NCI-H187 (cell line): ENCODE results near the gene PAFAH2.

ENCODE experiments used
- DNase-seq, 2 experiments: peaks; one replicate each; lab custom pipeline; 2025; lab: John Stamatoyannopoulos, UW

The PAFAH2 gene

DNA sequence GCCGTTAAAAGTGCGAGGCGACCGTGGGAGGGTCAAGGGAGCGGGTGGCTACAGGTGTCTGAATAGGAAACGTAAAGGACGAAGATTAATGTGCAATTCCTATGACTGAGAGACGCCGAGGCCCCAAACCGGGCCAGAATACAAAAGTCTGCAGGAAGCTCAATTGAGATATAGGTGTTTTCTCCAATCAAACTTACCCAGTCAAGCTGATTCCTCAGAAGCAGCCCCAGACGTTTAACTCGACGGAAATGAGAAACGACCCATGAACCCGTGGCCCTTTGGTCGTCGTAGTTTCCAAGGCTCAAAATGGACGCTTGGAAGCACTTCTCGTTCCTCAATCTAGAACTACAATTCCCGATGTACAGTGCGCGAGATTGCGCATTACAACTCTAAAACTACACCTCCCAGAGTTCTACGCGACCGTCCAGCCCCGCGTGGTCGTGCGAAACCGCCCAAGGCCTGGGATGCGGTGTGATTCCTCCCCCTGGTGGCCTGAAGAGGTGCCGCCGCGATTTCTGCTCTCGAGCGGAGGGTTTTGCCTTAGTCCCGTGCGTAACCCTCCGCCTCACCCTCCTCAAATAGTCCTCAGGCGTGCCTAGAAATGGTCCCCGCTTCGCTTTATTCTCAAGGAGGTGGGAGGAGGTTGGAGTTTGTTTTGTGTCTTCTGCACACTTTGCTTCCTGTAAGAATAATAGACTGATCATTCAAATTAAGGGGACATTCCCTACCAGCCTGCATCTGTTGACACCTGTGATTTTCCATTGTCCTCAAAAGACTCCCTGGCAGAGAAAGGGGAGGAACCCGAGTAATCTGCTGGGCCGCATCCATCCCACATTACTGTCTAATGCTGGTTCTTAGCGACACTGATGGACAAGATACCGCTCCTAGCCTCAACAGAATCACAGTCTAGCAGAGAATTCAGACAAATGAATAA is at the start of gene PAFAH2:
TSS of gene PAFAH2 (minus strand) at position 236 of the 934 bp plus-strand sequence. CDS start 7,247 bp downstream, outside the sequence.
- DNase-seq, result peak; percentile 90 to 96

DNA sequence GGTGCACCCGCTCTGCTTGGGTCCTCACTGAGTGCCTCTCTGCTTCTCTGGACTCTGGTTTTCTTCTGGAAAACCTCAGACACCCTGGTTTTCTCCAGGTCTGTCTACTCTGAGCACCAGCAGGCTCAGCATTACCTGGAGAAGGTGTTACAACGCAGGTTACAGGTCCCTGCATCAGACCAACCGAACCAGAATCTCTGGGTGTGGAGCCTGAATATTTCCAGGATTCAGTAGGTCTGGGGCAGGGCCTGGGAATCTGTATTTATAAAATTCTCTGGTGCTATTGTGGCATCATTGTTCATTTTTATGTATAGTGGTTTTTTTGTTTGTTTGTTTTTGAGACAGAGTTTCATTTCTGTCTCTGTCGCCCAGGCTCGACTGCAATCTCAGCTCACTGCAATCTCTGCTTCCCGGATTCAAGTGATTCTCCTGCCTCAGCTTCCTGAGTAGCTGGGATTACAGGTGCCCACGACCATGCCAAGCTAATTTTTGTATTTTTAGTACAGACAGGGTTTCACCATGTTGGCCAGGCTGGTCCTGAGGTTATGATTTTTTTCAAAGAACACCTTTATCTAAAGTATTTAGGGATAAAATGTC is 49.5 kb upstream of the PAFAH2 start:
- no peak for DNase-seq

DNA sequence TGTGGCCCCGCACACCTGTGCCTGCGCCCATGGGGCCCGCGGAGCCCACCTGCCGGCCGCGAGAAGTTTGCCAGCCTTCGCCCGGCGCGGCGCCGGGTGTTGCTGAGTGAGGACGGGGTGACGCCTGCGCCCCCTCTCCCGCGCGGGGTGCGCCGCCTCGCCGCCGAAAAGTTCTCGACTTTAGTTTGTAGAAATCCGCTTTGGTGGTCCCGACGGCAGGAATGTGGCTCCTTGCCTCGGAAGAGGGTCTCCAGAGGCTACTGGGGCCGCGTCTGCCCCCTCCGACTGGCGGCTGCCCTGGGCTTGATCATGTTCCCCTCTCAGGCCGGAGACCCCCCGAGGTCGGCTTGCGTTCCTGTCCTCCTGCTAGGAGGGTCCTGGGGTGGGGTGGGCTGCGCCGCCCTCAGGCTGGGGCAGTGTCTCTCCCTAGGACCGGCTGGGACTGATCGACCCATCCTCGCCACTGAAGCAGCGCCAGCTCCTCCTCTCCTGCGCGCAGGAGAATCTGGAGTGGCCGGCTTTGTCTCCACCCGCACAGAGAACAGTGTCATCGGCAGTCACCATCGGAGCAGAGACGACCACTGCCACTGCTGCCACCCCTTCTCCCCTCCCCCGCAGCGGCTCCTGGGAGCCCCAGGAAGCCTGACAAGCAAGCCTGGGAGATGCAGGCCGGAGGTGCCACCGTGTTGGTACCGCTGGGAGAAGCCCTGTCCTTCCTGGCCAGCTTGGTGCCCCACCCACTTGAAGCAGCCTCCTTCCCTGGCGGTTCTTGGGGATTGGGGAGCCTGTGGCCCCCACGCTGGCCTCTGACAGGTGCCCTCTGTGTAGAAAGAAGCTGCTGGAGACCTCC is 48.6 kb upstream of the PAFAH2 start:
- no peak for DNase-seq

DNA sequence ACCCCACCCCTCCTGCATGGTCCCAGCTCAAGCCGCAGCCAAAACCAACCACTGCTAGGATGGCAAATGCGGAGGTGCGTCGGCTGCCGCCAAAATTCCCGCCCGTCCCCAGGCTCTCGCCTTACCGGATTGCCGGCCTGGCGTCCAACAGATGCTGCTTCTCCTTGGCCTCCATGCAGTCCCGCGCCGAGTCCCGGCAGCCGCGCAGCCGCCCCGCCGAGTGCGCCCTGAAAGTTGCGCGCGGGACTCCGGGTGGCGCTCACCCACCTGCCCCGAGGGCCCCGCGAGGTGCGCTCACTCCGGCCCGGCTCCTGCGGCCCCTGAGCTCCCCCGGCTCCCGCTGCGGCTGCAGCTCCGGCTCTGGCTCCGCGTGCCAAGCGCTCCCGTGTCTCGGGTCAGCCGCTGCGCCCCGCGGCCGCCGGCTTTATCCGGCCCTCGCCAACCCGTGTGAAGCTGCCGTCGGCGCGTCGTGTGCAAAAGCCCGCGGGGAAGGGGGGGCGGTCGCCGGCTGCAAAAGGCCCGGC is 47.9 kb upstream of the PAFAH2 start, which contains the start of gene SLC30A2:
TSS of gene SLC30A2 (minus strand) at position 397 of the 524 bp plus-strand sequence. CDS start at position 175, 222 bp downstream.
- no peak for DNase-seq

DNA sequence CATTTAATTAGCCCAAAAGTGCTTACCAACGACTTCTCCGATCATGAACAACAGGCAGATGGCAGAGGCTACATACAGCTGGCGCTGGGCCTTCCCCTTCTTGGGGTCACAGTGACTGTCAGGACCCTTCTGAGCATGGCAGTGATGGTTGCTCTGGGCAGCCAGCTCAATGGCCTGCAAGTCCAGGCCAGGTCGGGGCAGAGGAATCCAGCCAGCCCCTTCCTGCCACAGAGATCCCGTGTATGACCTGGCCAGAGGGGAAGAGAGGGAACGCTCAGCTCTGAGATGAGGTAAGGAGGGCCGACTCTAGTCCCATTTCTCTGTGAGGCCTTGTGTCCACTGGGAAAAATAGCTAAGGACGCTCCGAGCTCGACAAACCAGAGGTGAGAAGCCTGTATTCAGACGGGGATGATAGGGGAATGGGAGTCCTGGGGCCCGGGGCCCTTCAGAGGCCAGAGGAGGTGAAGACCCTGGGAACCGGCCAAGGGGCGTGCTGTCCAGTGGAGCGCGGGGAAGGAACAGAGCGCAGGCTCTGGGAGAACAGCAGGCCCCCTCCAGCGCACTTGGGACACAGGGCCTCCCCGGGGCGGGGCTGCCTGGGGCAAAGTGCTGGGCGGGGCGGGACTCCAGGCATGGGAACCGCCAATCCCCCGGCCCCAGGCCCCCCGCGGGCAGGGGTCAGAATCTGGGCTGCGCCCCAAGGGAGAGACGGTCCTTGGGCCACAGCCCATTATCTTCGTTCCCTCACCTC is 47.3 kb upstream of the PAFAH2 start:
- no peak for DNase-seq

DNA sequence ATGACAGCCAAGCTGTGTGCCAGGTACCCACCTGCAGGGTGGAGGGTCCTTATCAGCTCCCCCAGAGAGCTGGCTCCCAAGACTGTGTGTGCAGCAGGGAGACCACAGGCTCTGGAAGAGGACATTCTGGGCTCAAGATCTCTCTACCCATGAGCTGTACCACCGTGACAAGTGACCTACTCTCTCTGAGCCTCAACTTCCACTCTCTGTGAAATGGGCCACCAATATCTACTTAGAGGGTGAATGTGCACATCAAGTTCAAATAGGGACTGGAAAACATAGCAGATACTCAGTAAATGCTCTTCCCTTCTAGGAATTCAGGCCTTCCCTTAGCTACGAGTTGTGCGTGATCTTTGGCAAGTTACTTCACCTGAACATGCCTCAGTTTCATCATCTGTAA is 46.6 kb upstream of the PAFAH2 start:
- no peak for DNase-seq

DNA sequence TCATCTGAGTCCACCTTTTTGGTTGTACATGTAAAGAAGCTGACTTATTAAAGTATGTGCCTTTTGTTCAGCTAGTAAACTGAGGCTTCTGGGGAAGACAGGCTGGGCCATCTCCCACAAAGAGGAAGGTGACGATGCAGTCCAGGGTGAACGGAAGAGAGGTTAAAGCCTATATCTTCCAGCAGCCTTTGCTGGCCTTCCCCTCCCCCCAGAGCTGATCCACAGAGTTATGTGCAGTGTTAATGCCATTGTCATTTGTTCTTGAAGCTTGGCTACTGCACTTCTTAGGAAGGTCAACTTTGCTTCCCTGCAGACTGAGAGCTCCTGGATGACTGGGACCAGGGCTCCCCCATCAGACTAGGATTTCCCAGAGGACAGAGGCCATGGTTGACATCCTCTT is 45.9 kb upstream of the PAFAH2 start:
- DNase-seq, result no peak

DNA sequence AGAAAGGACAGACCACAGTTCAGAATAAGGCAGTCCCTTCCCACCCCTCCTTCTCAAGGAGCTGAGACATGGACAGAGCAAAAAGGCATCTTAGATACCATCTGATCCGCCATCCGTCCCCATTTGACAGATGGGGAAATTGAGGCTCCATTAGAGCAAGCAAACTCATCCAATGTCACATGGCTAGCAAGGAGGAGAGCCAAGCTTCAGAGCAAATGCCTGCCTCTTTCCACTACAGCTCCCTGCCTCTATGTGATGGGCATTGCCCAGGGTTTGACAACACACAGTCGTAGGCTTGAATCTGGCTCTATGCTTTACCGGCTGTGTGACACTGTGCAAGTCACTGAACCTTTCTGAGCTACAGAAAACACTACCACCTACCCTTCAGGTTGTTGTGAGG is 44.1 kb upstream of the PAFAH2 start:
- DNase-seq, result no peak

DNA sequence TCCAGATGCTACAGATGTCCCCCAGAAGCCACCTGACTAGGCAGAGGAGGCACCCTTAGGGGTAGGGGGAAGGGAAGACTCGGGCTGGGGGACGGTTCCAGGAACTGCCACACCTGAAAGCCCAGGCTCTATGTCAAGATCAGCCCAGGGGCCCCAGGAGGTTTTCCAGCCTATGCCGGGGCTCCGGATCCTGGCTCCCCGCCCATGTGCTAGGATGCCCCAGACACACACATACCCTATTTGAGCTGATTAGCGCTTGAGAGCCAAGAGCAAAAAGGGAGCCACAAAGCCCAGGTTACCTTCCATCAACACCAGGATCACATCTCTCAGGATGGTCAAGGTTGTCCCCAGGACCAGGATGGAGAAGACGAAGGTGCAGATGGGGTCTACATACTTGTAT is 43.5 kb upstream of the PAFAH2 start:
- no peak for DNase-seq

DNA sequence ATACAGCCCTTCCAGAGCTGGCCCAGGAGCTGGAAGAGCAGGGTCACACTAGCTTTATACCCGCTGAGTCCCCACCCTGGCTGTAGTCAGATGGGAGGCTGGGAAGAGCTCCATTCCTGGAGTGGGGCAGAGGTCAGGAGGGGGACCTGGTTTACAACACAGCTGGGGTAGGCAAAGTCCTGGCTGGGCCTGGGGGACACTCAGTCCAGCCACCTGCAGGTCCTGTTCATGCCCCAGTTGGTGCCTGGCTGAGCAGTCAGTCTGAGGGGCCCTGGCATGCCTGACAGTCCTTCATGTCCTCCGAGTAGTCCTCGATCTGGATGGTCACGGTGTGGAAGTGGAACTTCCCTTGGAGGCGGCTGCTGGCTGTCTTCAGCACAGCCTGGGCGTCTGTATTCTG is 41.0 kb upstream of the PAFAH2 start:
- no peak for DNase-seq

DNA sequence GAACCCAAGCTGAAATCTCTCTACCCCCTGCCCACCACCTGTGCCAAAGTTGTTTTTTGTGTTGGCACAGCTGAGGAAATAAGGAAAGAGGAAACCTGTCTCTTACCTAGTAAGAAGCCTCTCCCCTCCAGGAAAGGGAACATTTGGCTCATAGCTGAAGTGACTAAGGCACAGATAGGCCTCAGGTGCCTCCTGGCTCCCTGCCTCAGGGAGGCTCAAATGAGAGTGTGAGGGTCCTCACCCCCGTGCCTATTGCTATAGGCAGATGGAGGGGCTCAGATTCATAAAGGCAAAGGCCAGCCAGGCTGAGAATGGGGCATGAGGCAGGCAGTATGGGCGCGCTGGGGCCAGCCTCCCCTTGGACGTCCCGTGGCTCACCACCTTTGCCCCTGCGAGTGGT is 40.6 kb upstream of the PAFAH2 start:
- DNase-seq, result no peak

DNA sequence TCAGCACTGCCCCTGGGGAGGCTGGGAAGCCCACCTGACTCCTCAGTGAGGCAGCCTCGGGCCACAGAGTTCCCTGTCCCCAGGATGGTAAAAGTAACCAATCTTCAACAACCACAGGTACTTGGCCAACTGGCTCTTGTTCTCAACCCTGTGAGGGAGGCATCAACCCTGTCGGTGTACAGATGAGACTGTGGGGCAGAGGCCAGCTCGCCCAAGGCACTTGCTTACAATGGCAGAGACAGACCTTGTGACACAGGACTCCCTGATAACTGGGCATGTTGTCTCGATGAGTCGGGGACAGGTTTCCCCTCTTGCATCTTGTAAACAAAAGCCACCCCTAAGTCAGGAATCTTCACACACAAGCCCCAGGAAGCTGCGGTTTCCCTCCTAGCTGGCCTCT is 40.0 kb upstream of the PAFAH2 start:
- no peak for DNase-seq

DNA sequence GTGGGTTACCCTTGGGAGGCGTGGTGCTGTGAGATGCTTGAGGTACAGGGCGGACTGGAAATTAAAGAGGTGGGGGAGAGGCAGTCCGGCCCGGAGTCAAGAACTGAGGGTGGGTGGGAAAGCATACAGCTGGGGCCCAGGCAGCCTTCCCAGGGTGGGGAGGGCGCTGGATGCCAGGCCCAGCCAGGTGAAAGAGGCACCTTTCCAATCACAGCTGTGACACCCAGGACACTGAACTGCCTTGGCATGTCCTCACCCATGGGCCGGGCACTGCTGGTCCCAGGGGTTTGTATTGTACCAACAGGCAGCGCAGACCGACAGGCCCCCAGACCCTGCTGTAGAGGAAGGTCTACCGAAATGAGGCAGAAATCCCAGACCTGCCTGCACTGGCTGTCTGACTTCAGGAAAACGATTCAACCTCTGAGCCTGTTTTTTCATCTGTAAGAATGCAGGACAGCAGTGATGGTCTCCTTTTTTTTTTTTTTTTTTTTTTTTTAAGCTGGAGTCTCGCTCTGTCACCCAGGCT is 39.0 kb upstream of the PAFAH2 start:
- DNase-seq, result no peak

DNA sequence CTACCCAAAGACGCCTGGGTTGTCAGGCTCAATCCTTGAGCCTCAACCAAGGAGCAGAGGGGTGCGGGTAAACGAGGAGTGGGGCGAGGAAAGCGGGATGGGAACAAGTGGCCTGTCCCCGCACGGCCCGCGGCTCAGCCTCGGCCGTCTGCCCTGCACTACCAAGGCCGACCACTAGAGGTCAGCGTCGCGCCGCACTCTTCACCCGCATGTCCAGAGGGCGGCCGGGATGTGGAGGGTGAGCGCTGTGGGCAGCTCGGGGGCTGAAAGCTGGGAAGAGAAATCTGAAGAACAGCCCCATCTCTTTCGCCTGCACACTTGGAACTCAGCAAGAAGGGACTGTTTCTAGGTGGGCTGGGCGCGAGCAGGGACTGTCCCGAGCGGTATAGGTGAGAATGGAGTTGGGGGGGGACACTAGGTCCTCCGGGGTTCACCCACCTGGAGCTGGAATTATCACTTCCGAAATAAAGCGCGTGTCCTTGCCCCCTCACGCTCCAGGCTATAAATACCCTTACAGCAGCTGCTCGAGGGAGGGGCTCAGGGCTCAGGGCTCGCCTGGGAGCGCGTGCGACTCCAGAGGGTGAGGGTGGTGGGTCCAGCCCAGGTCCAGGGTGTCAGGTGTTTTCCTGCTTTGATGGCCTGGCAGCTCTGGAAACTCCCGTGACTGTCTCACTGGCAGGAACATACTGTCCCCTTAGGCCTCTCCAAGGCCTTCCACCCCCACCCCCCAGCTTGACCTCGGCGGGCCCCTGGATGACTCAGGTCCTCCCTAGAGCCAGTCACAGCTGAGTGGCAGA is 38.3 kb upstream of the PAFAH2 start:
- peak; percentile 29 to 45 for DNase-seq

DNA sequence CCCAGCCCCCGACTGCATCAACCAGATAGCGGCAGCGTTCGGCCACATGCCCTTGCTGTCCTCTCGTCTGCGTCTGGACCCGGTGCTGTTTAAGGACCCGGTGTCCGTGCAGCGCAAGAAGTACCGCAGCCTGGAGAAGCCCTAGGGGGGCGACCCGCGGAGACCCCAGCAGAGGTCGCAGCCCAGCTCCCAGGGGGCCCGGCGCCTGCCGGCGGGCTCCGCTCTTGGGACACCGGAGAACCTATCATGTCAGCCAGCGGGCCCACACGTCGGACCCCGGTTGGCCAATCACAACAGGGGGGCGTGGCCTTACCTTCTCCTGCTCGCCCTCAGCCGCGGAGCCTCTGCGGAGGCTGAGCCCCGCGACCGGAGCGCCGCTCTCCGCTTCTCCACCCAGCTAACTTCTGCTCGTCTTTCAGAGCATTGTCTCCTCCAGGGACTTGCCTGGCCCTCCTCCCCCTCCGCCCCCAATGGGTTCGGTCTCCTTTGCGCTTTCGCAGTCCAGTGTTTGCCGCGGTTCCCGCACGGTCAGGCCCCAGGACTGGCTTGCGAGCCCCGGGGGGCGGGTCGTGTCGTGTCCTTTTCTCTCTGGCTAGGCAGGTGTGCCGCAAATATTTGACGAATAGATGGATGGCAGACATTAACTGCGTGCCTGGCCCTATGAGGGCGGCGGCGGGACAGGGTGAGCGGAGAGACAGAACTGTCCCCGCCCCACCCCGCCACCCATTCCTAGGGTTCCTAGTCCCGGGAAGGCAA is 37.5 kb upstream of the PAFAH2 start:
- DNase-seq, result peak; percentile 68 to 87

DNA sequence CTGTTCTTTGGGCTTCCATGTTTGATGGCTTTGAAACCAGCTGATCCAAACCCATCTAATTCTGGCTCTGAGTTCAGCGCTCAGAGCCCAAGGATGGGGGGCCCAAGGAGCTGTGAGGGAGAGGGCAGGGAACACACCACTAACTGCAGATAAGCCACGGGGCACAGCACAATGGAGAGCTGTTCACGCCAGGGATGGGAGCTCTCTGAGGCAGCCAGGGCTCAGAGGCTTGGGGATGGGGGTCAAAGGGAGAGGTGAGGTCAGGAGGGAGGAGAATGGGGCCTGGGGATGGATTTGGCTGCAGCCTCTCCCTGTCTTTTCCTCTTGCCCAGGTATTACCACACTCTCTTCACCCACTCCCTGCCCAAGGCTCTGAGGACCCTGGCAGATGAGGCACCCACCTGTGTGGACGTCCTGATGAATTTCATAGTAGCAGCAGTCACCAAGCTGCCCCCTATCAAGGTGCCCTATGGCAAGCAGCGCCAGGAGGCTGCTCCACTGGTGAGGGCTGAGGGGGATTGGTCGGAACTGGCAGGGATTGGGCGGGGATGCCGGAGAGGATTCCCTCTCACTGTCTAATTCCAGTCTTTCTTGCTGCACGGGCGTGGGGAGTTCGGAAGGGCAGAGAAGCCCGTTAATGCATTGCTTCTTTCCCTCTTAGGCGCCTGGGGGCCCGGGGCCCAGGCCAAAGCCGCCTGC is 36.8 kb upstream of the PAFAH2 start:
- no peak for DNase-seq

DNA sequence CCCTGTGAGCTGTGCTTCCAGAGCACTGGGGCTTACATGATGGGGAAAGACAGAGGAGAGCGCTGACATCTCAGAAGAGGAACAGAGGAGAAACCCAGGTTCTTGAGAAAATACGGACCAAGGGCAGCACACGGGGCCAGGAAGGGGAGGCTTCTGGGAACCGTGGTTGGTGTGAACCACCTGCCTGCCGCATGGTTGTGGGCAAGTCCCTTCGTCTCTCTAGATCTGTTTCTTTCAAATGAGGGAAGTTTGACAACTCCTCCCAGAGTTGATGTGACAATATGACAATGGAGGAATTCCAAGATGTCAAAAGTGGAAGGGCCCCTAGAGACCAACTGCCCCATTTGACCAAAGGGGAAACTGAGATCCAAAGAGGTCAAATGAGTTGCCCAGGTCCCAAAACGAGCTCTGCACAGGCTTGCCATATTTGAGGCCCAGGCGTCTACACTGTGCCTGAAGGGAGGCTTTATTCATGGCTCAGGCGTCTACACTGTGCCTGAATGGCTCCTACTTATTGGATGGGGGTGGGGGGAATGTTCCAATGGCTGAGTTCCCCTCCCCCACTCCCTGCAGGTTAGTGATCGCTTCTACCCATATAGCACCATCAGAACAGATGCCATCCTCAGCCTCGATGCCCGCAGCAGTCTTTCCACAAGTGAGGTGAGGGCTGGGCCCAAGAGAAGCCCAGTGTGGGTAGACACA is 34.9 kb upstream of the PAFAH2 start:
- no peak for DNase-seq

DNA sequence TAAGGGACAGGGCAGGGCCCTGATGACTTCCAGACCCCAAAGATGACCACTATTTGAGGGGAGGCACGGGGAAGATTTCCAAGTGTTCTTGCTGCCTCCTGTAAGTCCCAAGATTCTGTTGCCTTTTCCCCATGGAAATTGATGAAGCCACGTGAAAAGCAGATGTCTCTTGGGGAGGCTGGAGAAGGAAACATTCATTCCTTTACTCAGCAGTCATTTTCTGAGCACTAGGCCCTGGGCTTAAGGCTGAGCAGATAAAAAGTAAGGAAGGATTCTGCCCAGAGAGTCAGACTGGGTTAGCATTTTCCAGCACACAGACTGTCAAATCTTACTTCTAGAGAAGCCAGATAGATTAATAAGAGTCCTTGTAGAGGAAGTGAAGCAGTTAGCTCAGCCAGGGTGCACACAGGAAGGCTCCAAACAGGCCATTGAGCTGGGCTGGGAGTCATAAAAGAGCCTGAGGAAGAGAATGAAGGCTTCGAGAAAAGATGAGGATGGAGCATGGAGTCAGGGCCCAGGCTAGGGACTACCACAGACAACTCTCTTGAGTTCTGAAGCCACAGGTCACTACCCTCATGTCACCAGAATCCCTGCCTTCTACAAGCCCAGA is 33.9 kb upstream of the PAFAH2 start:
- no peak for DNase-seq
